Activated CD4-positive, alpha-beta T cell treated with anti-CD3 and anti-CD28 coated beads, Interleukin-2, amount 50 U/mL, for 1 hour (primary cell): Measurements from ENCODE around the gene CSGALNACT2.
A peak's percentile ranks its signal among the peaks of the same experiment; 100 is the strongest.
"Not testable (repeated sequence)": the region's sequence is repeated elsewhere in the genome, so short reads cannot be mapped to it uniquely, and the experiment has no call there.

Experiments used
- DNase-seq: peaks from one replicate; pipeline ENCODE4 v3.0.0-alpha.2; 2020

CSGALNACT2 gene

GRCh38 chr10:43218206-43218950, 80.1 kb downstream of the CSGALNACT2 start:
- no peak for DNase-seq

- DNase-seq, result no peak
These were observed 80.9 kb downstream of the CSGALNACT2 start for GRCh38 chr10:43218951-43219837.

DNA sequence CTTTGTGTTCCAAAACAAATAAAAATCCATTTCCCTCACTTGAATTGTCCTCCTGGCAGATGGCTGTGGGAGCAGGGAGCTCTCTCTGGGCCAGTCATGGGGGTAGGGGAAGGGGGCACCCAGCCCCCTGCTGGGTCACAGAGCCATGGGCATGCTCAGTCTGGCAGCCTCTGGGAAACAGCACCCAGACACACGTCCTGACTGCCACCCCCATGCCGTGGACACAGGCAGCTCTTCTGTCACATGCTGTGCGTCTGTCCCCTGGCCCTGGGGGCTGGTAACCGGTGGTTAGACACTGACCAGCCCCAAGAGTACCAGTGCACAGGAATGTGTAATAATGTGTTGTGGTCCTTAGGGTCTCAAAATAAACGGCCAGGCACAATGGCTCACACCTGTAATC, 81.6 kb downstream of the CSGALNACT2 start:
- DNase-seq, result no peak

DNA sequence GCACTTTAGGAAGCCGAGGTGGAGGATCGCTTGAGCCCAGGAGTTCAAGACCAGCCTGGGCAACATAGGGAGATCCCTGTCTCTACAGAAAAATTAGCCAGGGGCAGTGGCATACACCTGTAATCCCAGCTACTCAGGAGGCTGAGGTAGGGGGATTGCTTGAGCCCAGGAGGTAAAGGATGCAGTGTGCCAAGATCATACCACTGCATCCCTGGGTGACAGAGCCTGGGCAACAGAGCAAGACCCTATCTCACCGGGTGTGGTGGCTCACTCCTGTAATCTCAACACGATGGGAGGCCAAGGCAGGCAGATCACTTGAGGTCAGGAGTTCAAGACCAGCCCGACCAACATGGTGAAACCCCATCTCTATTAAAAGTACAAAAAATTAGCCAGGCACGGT, 82.0 kb downstream of the CSGALNACT2 start:
- not testable (repeated sequence) for DNase-seq

DNA sequence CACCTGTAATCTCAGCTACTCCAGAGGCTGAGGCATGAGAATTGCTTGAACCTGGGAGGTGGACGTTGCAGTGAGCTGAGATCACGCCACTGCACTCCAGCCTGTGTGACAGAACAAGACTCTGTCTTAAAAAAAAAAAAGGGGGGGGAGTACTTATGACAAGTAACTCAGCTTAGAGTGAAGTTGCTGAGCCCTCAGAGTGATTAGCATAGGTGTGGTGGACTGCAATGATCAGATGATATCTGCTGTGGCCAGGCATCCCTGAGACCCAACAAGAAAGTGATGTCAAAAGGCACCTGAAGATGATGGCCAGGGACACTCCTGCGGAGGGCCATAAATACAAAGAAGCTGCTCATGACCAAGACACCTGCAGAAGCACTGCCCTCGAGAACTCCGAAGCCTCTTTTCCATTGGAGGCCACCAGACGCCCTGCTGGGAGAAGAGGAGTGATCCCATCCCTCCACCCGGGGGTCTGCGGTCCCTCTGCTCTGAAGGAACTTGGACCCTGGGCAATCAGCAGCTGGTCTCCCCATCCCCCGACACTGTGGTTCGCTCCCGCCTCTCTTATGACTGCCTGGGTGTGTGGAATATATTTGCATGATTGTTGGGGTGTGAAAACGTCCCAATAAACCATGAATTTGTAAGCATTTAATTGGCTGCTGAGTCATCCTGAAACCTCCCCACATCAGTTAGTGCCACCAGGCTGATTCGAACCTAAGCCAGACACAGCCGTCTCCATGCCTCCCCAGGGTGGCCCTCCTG, 82.6 kb downstream of the CSGALNACT2 start:
- DNase-seq, result no peak

GRCh38 chr10:43221419-43222209, 83.4 kb downstream of the CSGALNACT2 start:
- DNase-seq, result no peak

DNA sequence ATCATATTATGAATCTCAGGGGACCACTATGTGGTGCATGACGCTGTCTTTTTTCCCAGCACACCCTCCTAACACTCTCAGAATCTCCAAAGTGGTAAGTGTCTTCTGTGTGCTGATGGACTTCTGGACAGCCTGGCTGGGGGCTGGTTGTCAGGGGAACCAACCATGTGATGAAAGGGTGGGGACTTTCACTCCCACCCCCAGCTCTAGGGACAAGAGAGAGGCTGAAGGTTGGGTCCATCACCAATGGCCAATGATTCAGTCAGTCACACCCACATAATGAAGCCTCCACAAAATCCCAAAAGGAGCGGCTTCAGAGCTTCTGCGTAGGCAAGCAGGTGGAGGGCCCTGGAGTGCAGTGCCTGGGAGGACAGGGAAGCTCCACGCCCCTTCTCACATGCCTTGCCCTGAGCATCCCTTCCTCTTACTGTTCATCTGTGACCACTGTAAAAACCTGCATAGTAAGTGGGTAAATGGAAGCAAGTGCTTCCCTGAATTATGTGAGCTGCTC, 84.0 kb downstream of the CSGALNACT2 start:
- no peak for DNase-seq

GRCh38 chr10:43223056-43223455, 84.8 kb downstream of the CSGALNACT2 start:
- no peak for DNase-seq

GRCh38 chr10:43224321-43224720, 86.1 kb downstream of the CSGALNACT2 start:
- no peak for DNase-seq

DNA sequence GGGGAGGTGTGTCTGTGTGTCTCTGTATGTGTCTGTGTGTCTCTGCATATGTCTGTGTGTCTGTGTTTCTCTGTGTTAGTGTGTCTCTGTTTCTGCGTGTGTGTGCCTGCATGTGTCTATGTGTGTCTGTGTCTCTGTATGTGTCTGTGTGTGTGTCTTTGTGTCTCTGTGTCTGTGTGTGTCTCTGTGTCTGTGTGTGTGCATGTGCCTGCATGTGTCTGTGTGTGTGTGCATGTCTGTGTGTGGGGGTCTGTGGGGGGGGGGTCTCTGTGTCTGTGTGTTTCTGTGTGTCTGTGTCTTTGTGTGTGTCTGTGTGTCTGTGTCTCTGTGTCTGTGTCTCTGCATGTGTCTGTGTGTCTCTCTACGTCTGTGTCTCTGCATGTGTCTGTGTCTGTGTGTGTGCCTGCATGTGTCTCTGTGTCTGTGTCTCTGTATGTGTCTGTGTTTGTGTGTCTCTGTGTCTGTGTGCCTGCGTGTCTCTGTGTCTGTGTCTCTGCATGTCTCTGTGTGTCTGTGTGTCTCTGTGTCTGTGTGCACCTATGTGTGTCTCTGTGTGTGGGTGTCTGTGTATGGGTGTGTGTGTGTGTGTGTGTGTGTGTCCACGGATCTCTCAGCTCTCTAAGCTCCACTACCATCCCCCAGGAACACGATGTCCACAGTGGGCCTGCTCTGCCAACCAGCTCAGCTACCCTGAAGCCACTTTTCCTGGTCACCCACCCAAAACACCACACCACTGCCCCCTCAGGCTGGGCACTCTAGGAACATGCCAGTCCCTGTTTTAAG, 87.0 kb downstream of the CSGALNACT2 start:
- DNase-seq, result no peak

GRCh38 chr10:43225787-43226153, 87.5 kb downstream of the CSGALNACT2 start:
- DNase-seq, result no peak

DNA sequence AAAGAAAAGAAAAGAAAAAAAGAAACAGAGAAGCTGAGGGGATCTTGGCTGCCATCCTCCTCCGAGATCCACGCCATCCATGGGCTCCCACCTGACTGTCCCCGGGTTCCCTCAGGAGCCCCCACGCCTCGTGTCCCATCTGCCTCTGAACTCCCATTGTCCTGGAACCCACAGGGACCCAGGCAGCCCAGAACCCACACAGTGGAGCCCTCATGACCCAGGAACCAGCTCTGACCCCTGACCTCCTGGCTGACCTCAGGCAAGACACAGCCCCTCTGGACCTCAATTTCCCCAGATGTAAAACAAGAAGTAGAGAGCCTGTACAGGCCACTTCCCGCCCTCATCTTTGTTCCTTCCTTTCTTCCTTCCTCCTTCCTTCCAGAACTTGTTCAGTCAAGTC, 88.2 kb downstream of the CSGALNACT2 start:
- no peak for DNase-seq

- no peak for DNase-seq
These were observed 88.9 kb downstream of the CSGALNACT2 start for GRCh38 chr10:43226851-43227845.

- DNase-seq, result no peak
These were observed 89.9 kb downstream of the CSGALNACT2 start for GRCh38 chr10:43227911-43228782.

GRCh38 chr10:43228783-43229207, 90.5 kb downstream of the CSGALNACT2 start:
- DNase-seq, result no peak

DNA sequence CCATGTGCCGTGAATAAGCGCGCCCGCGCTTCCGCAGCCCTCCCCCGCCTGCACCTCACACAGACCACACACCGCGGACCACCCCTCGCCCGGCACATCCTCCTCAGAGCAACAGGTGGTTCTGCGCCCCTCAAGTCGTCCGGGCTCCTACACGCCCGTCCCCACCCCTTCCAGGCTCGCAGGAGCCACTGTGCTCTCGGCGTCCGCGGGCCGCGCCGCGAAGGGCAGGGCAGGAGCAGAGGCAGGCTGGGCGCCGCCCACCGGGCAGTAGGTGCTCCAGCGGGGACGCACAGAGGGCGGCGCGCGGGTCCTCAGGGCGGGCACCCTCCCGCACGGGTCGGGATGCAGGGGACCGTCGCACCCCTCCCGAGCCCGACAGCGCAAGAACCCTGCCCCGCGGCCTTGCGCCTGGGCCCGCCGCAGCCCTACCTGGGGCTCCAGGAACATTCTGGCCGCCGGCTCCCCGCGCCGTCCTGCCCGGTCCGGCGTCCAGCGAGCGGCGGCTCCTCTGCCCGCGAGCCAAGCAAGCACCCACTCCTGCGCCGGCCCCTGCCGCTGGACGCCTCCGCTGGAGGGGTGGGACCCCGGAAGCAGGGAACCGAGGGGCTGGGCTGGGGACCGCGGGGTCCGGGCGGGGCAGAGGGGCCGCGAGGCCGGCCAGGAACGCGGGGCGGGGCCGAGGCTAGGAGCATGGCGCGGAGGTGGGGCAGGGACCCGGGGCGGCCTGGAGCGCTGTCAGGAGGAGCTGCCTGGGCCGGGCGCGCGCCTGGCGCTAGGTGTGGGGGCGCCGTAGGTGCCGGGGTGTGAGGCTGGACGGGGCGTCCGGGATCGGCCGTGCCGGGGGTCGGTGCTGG, 91.2 kb downstream of the CSGALNACT2 start:
- DNase-seq, result peak; percentile 16

DNA sequence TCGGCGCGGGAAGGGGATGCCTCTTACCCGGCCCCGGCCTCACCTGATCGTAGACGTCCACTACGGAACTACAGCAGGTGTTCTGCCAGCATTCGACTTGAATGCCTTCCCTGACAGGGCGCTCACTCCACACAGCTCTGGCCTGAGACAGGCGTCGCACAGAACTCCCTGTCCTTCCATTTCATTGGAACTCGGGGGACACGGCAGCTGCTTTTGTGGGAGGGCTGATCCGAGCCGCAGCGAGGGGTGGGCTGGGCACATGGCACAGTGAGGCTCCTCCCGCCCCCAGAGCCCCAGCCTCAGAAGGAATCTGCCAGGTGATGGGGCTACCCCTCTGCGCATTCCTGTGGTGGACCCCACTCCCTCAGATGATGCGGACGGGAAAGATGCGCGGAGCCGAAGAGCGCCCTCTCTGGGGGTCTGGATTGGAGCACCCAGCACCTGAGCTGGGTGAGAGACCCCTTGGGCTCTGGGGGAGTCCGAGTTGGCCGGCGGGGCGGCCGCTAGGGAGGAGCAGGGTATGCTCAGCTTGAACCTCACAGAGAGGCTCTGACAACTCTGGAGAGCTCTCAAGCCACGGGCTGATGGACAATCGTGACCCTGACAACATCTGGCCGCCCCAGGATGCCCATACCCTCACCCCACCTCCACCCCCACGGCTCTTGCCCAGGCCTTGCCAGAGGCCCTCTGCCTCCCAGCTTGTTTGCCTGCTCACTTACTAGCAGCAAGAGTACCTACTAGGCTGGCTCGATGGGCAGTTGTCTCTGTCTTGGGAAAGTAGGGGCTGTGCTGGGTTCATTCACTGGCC, 92.1 kb downstream of the CSGALNACT2 start:
- no peak for DNase-seq
